Measurements from ENCODE around the gene TMEM233. TPM values are rescaled to one million over a fixed set of nuclear protein-coding genes. Genes with fewer than 3 reads are reported as not detected.

The TMEM233 gene
- total RNA-seq, 4 donors from 2014 or later, result 25.2 to 89.1 (median 57.8) TPM

DNA sequence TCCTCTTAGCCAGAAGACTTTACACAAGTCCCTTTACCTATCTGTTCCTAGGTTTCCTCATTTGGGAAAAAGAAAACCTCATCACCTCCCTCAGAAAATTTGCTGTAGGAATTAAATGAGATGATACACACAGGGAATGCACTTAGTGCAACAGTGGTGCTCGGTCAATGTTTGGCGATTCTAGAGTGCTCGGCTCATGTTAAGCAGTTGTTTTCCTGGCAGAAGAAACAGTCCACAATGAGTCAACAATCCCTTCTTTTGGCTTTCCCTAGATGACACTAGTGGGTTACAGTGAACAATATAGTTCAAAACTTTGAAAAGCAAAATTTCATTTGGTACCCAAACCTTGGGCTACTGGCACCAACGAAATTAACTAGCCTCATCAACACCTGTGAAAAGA is 3.9 kb upstream of the TMEM233 start:
- intact Hi-C loops (cut with DNase I; ENCODE audit: low total_unique reads), result loop anchor here (5.0 kb wide), 1 partner anchor 78 kb away; the partner anchor contains the start of gene PRKAB1
- Histone ChIP-seq H3K9me3 (no peaks in the 10 kb centered on the region), H3K27me3 (no peaks in the 10 kb centered on the region)

DNA sequence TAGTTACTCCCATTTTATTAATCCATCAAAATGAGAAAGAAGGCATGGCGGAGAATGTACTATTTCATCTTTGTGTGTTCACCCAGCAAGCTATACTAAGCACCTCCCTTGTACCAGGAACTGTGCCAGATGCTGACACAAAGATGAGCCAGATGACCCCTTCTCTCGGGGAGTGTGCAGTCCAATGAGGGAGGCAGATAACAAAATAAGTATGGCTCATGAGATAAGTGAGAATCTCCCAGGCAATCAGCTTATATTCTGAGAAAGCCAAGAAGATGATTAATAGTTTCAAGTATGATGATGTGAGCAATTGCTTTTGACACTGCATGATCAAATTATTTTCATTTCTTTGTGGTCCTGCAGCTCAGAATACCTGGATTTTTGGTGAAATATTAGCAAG is 1.3 kb upstream of the TMEM233 start:
- H3K9me3 ChIP-seq, result no peaks in the 10 kb centered on the region
- no peak for TF ChIP-seq POLR2A (IDR thresholded peaks at IDR 0.05)
- TF ChIP-seq, protein P1, sequence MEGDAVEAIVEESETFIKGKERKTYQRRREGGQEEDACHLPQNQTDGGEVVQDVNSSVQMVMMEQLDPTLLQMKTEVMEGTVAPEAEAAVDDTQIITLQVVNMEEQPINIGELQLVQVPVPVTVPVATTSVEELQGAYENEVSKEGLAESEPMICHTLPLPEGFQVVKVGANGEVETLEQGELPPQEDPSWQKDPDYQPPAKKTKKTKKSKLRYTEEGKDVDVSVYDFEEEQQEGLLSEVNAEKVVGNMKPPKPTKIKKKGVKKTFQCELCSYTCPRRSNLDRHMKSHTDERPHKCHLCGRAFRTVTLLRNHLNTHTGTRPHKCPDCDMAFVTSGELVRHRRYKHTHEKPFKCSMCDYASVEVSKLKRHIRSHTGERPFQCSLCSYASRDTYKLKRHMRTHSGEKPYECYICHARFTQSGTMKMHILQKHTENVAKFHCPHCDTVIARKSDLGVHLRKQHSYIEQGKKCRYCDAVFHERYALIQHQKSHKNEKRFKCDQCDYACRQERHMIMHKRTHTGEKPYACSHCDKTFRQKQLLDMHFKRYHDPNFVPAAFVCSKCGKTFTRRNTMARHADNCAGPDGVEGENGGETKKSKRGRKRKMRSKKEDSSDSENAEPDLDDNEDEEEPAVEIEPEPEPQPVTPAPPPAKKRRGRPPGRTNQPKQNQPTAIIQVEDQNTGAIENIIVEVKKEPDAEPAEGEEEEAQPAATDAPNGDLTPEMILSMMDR (IDR thresholded peaks at IDR 0.05 in 4 of 5, conservative IDR thresholded peaks at IDR 0.05 in 1 of 5), result no peak
- H3K27me3 ChIP-seq, result no peaks in the 10 kb centered on the region
- no peaks in the 10 kb centered on the region for H3K36me3 ChIP-seq
- ATAC-seq (peak in 1 of 2 donors; percentile 20), DNase-seq (peak in 1 of 2 donors; percentile 41)
- intact Hi-C loops (cut with DNase I; ENCODE audit: low total_unique reads), result loop anchor here (2.0 to 5.0 kb wide), 2 partner anchors 53 to 75 kb away; partner anchors contain the start of gene PRKAB1
- in situ Hi-C loops (cut with MboI; ENCODE audit: low sequenced_read_pairs in 4 of 4), result no loop called here
- no peak overlapping the region for H3K4me3 ChIP-seq
- H3K27ac ChIP-seq, result peak overlapping the region in 3 of 4 donors; percentile 92 to 98 (median 97)
- peaks cover 22 to 41% of the 10 kb centered on the region in 2 donors for H3K4me1 ChIP-seq

More for the DNA sequence above, 3.9 kb upstream of the TMEM233 start:
- Histone ChIP-seq H3K4me1 (peaks cover 9 to 33% of the 10 kb centered on the region in 2 donors), H3K4me3 (no peak overlapping the region), H3K27ac (peak overlapping the region in 3 of 4 donors; percentile 35 to 47 (median 45)), H3K36me3 (no peaks in the 10 kb centered on the region)
- DNase-seq (no peak), ATAC-seq (peak in 1 of 2 donors; percentile 24)
- TF ChIP-seq POLR2A (IDR thresholded peaks at IDR 0.05), result no peak
- in situ Hi-C loops (cut with MboI; ENCODE audit: low sequenced_read_pairs in 4 of 4), result no loop called here

DNA sequence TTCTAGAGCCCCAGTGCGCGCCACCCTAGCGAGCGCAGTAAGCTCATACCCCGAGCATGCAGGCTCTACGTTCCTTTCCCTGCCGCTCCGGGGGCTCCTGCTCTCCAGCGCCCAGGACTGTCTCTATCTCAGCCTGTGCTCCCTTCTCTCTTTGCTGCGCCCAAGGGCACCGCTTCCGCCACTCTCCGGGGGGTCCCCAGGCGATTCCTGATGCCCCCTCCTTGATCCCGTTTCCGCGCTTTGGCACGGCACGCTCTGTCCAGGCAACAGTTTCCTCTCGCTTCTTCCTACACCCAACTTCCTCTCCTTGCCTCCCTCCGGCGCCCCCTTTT is 791 bp downstream of the TMEM233 start:
- H3K27ac ChIP-seq, result peak overlapping the region; percentile 92 to 98 (median 96)
- TF ChIP-seq POLR2A (IDR thresholded peaks at IDR 0.05), result no peak
- TF ChIP-seq, protein P1 (IDR thresholded peaks at IDR 0.05 in 4 of 5, conservative IDR thresholded peaks at IDR 0.05 in 1 of 5), result no peak
- intact Hi-C loops (cut with DNase I; ENCODE audit: low total_unique reads), result loop anchor here (5.0 kb wide), 1 partner anchor 73 kb away; the partner anchor contains the start of gene PRKAB1
- peaks cover 35 to 44% of the 10 kb centered on the region in 2 donors for H3K4me1 ChIP-seq
- peak; percentile 17 to 35 for ATAC-seq
- no peaks in the 10 kb centered on the region for H3K9me3 ChIP-seq
- in situ Hi-C loops (cut with MboI; ENCODE audit: low sequenced_read_pairs in 4 of 4), result no loop called here
- DNase-seq, result no peak
- H3K36me3 ChIP-seq, result no peaks in the 10 kb centered on the region
- no peaks in the 10 kb centered on the region for H3K27me3 ChIP-seq
- peak overlapping the region; percentile 74 to 91 (median 82) for H3K4me3 ChIP-seq

DNA sequence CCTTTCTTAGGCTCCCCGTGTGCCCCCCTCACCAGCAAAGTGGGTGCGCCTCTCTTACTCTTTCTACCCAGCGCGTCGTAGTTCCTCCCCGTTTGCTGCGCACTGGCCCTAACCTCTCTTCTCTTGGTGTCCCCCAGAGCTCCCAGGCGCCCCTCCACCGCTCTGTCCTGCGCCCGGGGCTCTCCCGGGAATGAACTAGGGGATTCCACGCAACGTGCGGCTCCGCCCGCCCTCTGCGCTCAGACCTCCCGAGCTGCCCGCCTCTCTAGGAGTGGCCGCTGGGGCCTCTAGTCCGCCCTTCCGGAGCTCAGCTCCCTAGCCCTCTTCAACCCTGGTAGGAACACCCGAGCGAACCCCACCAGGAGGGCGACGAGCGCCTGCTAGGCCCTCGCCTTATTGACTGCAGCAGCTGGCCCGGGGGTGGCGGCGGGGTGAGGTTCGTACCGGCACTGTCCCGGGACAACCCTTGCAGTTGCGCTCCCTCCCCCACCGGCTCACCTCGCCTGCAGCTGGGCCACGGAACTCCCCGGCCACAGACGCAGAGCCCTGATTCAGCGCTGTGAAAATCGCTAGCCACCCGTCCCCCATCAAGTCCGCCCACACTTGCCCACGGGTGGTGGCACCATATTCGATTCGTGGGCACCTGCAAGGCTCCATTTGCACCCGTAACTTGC is 1.3 kb downstream of the TMEM233 start:
- intact Hi-C loops (cut with DNase I; ENCODE audit: low total_unique reads), result loop anchor here (5.0 kb wide), 1 partner anchor 72 kb away; the partner anchor contains the start of gene PRKAB1
- Histone ChIP-seq H3K9me3 (no peaks in the 10 kb centered on the region), H3K27me3 (no peaks in the 10 kb centered on the region), H3K27ac (peak overlapping the region; percentile 92 to 98 (median 96)), H3K4me3 (peak overlapping the region; percentile 74 to 91 (median 82)), H3K4me1 (peaks cover 35 to 43% of the 10 kb centered on the region in 2 donors), H3K36me3 (no peaks in the 10 kb centered on the region)
- ATAC-seq (peak; percentile 58 to 65), DNase-seq (peak; percentile 83 to 91)
- TF ChIP-seq POLR2A (IDR thresholded peaks at IDR 0.05), result peak; percentile 86 to 89
- TF ChIP-seq, protein P1 (IDR thresholded peaks at IDR 0.05 in 4 of 5, conservative IDR thresholded peaks at IDR 0.05 in 1 of 5), result peak in 1 of 5 experiments; percentile 16
- in situ Hi-C loops (cut with MboI; ENCODE audit: low sequenced_read_pairs in 4 of 4), result no loop called here

DNA sequence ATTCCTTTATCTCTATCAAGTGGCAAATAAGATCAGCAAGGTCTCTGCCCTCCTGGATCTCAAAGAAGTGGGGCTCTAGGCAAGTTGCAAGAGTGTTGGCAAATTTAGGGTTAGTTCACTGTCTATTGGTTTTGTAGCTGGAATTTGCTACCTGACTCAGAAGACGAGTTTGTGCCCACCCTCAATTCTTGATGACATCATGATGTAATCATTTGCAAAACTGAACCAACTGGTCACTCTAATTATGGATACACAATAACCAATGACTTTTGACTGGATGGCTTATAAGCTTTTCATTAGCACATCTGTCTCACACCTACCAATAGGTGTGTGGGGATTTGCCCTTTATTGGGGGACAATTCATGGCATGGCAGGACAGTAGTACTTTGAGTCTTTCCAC is 4.6 kb downstream of the TMEM233 start:
- H3K9me3 ChIP-seq, result no peaks in the 10 kb centered on the region
- ATAC-seq (no peak), DNase-seq (no peak)
- no peaks in the 10 kb centered on the region for H3K27me3 ChIP-seq
- H3K27ac ChIP-seq, result peak overlapping the region in 2 of 4 donors; percentile 47 to 97
- intact Hi-C loops (cut with DNase I; ENCODE audit: low total_unique reads) (no loop called here), in situ Hi-C loops (cut with MboI; ENCODE audit: low sequenced_read_pairs in 4 of 4) (no loop called here)
- TF ChIP-seq, protein P1 (IDR thresholded peaks at IDR 0.05 in 4 of 5, conservative IDR thresholded peaks at IDR 0.05 in 1 of 5), result no peak
- no peak for TF ChIP-seq POLR2A (IDR thresholded peaks at IDR 0.05)
- no peak overlapping the region for H3K4me3 ChIP-seq
- H3K36me3 ChIP-seq, result no peaks in the 10 kb centered on the region
- peaks cover 53 to 59% of the 10 kb centered on the region in 2 donors for H3K4me1 ChIP-seq

All from gastrocnemius medialis (tissue), 4 donors.